HG02623 (cell line): ENCODE data around the gene SULT2B1.
"Not testable (repeated sequence)": the region's sequence is repeated elsewhere in the genome, so short reads cannot be mapped to it uniquely, and the experiment has no call there.

Experiments used
- ATAC-seq: cut with Tn5 transposase; IDR thresholded peaks from one replicate; pipeline ENCODE4 v1.9.1; 2021; ENCODE audit warnings: moderate library complexity; ENCODE audit not compliant: unreplicated experiment

The SULT2B1 gene

DNA sequence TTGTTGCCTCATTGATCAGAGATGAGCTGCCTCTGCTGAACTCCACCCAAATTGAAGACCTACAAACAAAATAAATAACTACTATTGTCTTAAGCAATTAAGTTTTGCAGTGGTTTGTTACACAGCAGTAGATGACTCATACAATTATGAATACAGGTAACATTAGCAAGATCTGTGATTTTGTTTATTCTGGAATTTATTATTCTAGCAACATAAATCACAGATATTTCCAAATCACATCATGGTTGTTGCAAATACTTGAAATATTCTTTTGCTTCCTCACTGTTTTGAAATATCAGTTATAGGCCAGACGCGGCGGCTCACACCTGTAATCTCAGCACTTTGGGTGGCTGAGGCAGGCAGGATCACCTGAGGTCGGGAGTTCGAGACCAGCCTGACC is 27.2 kb upstream of the SULT2B1 start:
- no peak for ATAC-seq

DNA sequence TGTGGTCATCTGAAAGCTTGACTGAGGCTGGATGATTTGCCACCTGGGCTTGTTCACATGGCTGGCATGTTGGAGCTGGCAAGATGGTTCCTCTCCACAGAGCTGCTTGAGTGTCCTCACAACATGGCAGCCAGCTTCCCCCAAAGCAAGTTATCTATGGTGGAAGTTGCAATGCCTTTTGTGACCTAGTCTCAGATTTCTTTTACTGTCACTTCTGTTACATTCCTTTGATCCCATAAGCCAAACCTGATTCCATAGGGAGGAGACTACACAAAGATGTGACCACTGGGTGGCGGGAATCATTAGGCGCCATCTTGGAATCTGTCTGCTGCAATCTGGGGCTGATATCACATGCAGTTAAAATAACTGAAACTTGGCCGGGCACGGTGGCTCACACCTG is 22.8 kb upstream of the SULT2B1 start:
- no peak for ATAC-seq

DNA sequence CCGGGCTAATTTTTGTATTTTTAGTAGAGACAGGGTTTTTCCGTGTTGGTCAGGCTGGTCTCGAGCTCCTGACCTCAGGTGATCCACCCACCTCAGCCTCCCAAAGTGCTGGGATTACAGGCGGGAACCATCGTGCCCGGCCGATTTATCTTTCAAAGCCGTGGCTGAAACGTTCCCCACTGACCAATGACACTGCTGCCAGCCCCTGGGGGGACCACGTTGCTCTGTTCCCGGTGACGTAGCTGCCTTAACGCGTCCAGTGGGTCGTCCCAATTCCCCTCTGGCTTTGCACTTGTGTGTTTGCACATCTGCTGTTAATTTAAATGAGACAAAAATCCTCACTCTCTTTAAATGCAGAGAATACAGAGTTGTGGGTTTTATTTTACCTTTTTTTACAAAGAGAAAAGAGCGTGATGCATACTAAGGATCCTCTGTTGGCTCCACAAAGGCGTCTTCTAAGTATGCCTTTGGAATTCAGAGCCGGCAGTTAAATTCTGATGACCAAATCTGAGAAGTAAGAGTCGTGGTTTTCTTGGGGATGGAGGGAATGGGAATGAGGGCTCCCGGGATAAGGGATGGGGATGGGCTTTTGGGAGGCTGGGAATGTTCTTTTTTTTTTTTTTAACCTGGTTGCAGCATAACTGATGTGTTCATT is 21.8 kb upstream of the SULT2B1 start:
- no peak for ATAC-seq

DNA sequence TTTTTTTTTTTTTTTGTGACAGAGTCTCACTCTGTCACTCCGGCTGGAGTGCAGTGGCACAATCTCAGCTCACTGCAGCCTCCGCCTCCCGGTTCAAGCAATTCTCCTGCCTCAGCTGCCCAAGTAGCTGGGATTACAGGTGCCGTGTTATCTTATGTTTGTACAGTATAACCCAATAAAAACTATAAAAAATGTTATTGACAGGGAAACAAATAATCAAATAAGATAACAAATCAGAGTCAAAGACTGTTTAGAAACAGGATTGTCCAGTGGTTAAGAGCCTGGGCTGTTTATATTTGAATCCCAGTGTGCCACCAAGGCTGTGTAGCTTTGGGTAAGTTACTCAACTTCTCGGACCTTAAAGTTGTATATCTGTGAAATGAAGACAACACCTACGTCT is 21.2 kb upstream of the SULT2B1 start:
- ATAC-seq: no peak

DNA sequence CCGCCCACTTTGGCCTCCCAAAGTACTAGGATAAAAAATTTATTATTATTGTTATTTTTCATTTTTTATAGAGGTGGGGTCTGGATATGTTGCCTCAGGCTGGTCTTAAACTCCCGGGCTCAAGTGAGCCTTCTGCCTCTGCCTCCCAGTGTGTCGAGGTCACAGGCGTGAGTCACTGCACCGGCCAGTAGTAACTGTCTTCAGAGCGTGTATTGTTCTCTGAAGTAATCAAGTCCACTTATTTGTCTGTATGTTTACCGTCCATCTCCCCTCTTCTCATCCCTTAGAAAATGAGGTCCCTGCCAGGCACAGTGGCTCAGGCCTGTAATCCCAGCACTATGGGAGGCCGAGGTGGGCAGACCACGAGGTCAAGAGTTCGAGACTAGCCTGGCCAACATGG is 18.2 kb upstream of the SULT2B1 start:
- ATAC-seq: no peak

DNA sequence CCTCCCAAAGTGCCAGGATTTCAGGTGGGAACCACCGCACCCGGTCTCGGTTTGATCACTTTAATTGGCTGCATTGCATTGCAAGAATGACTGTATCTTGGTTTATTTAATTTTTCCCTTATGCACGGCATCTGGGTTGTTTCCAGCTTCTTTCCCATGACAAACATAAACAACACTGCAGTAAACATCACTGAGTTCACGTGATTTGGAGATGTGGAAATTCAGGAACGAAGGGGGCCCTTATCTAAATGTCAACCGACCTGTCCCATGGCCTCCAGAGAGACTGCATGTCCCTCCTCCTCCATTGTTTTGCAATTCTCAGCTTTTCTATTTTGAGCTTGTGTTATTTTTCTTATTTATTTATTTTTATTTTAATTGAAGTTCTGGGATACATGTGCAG is 14.4 kb upstream of the SULT2B1 start:
- no peak for ATAC-seq

DNA sequence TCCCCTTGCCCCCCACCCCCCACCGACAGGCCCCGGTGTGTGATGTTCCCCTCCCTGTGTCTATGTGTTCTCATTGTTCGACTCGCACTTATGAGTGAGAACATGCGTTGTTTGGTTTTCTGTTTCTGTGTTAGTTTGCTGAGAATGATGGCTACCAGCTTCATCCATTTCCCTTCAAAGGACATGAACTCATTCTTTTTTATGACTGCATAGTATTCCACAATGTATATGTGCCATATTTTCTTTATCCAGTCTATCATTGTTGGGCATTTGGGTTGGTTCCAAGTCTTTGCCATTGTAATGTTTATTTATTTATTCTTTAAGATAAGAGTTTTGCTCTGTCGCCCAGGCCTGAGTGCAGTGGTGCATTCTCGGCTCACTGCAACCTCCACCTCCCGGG is 13.9 kb upstream of the SULT2B1 start:
- ATAC-seq: not testable (repeated sequence)

DNA sequence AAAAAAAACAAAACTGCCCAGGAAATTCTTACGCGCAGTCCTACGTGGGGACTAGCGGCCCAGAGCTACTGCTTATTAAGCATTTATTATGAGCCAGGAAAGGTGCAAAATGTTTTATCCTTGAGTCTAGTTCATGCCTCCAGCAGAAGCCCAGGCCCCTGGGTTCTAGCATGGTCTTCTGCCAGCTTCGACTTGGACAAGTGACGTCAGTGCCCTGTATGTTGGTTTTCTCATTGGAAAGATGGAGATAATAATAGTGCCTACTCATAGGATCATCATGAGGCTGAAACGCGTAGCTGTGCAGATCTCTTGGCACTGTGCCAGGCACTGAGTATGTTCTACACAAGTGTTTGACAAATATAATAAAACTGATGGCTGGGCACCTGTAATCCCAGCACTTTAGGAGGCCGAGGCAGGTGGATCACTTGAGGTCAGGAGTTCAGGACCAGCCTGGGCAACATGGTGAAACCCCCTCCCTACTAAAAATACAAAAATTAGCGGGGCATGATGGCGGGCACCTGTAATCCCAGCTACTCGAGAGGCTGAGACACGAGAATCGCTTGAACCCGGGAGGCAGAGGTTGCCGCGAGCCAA is 12.4 kb upstream of the SULT2B1 start:
- no peak for ATAC-seq

DNA sequence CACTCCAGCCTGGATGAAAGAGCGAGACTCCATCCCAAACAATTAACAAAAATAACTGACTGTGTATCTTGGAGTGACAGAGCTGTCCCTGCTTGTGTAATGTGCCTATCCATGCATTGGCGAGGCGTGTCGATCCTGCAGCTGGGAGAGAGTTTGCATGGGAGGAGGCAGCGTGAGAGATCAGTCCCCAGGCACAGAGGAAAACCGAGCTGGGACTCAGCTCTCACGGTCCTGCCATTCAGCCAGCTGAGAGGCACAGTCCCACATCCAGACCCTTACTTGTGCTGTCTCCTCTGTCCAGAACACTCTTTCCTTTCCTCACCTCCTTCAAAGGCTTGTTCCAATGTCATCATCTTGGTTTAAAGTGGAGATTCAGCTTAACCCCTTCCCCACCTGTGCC is 11.9 kb upstream of the SULT2B1 start:
- no peak for ATAC-seq

DNA sequence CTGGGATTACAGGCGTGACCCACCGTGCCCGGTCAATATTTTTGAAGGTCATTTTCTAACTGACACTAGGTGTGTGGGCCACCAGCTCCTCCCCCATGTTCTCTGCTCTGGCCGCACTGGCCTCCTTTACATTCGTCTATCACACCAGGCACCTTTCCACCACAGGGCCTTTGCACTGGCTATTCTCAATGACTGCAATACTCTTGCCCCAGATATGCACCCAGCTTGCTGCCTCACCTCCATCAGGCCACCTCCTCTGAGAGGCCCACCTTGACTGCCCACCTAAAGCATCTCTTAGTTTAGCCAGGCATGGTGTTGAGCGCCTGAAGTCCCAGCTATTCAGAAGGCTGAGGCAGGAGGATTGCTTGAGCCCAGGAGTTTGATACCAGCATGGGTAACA is 10.2 kb upstream of the SULT2B1 start:
- no peak for ATAC-seq

DNA sequence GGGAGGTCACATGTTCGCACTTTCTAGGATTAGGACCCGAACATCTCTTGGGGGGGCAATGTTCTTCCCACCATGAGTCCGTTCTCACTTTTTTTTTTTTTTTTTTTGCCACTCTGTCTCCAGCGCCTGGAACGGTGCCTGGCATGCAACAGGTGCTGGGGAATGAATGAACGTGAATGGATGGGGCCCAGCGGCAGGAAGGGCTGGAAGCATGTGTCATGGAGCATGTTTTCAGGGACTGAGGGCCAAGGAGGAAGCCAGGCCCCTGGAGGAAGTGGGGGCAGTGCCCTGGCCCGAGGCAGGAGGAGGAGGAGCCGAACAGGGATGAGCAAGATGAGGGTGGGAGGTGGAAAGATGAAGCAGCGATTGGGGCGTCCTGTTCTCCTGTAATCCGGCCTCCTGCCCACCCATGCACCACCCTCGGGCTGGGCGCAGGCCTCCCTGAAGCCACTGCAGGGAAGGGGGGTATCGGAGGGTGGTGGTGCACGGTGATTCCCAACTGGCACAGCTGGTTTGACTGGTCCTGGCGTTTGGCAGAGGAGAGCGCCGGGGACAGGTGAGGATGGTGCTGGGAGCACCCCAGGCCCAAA is 8.8 kb upstream of the SULT2B1 start:
- no peak for ATAC-seq

DNA sequence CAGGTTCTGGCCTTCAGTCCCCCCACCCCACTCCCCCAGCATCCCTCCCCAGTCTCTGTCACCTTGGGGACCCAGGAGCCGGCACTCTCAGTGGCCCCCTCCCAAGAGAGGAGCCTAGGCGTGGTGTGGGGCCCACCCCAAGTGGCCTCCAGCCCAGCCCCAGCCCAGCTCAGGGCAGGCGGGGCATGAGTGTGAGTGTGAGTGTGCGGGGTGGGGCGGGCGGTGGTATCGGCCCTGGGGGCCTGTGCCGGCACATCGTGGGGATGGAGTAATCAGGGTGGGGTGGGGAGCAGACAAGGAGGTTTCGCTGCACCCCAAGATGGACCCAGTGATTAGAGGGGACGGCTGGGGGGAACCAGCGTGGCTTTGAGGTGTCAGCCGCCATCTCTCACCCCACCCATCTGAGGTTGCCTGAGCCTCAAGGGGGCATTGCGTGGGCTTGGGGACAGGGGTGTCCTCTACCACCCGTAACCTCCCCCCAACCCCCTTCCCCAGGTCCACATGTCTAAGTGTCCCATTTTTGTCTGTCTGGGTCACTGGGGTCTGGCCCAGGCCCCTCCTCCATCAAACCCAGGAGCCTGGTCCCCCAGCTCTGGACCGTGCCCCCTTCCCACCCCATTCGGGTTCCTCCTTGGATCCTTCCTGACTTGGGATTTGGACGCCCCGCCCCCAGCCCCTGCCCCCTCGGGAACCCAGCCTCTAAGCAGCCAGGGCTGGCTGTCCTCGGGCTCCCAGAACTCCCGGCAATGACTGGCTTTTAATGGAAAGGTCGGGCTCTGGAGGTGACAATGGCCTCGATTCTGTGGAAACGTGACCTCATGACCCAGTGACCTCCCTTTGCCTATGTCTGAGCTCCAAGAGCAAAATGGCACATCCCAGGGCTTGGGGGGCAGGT is 6.9 kb upstream of the SULT2B1 start:
- ATAC-seq: no peak

DNA sequence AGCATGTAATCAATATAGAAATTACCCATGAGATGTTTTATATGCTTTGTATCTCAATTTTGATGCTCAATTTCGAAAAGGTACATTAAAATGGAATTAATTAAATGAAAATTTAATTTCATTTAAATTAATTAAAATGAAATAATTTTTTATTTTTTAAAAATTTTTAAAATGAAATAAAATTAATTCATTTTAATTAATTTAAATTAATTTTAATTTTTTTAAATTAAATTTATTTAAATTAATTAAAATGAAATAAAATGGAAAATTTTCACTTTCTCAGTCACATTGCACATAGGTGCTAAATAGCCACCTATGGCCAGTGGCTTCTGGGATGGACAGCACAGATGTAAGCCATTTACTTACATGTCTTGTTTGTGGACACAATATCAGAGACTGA is 4.2 kb upstream of the SULT2B1 start:
- no peak for ATAC-seq

DNA sequence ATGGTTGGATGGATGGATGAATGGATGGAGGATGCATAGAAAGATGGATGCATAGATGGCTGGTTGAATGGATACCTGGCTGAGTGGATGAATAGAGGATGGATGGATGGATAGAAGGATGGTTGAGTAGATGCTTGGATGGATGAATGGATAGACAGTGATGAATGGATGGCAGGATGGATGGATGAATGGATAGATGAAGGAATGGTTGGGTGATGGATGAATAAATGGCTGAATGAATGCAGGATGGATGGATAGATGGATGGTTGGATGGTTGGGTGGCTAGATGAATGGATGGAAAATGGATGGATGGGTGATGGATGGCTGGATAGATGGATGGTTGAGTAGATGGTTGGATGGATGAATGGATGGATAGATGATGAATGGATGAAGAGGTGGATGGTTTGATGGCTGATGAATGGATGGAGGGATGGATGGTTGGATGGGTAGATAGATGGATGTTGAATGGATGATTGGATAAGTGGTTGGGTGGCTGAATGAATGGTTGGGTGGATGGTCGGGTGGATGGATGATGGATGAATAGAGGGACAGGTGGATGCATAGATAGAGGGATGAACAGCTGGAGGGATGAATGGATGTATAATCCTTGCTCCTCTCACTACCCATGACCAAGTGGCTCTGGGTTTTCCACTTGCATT is 3.6 kb upstream of the SULT2B1 start:
- no peak for ATAC-seq

DNA sequence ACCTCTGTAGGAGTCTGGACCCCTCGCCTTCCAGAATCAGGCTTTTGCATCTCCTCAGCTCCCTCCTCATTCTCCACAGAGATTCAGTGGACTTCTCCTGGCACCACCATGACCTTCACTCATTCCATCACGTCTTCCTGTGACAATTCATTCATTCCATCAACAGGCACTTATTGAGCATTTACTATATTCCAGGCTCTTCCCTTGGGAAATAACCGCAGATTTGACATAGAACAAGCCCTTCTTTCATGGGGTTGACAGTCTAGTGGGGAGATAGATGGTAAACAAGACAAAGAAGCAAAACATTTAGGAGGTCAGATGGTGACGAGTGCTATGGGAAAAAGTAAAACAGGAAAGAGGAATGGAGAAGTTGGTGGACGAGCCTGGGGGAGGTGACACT is 2.6 kb upstream of the SULT2B1 start:
- ATAC-seq: no peak

DNA sequence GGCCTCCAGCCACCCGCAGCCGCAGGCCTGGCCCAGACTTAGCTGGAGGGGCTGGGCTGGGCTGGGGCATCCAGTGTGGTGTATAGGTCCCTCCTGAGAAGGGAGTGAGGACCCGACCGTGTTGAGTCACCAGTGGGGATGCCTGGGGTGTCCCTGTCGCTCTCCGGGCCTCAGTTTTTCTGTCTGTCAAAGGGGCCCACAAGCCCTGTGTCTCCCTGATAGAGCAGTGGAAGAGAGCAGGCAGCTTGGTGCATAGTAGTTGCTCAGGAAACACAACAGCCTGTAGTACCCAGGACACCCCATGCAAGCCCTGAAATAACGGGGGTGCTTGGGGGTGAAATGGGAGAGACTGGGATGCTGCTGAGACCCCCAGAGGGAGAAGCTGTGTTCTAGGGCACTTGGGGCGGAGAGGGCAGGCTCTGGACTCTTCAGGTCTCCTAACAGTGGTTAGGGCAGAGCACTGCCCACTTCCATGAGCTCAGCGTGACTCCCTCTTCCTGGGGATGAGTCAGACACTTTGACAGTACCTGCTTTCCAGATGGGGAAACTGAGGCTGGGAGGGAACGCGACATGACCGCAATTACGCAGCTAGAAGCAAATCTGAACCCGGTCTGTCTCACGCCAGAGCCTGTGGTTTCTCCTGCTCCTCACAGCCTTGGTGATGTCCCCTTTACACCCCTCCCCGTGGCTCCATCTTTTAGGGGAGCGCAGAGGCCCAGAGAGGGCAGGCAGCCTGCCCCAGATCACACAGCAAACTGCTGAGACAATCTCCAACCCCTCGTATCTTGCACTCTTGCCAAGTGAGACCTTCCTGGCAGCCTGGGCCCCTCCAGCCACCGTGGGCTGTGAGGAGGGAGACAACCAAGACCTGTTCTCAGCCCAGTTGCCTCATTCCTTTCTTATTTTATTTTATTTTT is 692 bp downstream of the SULT2B1 start:
- ATAC-seq: no peak

DNA sequence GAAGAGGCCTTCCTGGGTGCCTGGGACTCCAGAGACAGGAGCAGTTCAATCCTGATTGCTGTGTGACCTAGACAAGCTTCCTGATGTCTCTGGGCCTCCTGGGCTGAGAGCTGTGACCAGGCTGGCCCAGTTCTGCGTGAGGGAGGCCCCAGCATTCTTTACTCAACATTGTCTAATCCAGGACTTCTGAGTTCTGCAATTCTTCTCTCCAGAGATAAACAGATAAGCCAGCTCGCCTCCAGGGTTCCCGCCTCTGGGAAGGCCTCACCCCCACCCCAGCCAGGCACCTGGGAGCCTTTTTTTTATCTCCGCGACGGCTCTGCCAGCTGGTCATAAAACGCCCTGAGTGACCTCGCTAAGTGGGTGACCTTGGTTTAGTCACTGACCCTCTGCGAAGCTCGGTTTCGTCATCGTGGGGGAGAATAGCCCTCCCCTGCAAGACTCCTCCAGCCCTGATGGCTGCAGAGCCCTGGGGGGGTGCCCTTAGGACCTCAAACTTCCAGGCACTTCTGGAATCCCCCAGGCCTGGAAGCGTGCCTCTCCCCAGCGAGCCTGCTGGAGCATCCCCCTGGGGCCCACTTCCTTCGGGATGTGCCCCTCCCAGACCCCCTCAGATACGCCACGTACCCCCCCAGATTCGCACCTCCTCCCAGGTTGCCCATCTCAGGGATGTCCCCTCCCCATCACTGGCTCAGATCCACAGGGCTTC is 1.9 kb downstream of the SULT2B1 start:
- no peak for ATAC-seq

DNA sequence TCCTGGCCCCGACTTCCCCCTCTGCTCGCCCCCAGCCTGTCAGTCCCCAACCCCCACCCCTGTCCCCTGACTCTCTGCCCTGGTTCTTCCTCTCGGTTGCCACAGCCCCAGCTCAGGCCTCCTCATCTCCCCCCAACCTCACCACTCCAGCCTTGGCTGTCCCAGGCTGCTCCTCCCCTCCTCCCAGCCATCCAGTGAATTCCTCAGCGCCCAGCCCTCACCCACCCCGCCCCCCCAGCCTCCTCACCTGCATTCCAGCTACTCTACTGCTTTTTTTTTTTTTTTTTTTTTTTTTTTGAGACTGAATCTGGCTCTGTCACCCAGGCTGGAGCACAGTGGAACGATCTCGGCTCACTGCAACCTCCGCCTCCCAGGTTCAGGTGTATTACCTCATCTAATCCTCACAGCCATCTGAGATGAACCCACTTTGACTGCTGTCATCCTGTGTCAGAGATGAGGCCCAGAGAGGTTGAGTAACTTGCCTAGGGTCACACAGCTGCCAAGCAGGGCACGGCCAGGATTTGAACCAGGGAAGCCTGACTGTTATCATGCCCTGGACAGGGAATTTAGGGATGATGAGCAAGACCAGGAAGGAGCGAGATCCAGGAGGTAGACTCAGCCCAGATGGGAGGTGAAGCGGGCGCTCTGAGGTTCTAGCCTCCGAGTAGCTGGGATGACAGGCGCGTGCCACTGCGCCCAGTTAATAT is 2.6 kb downstream of the SULT2B1 start:
- no peak for ATAC-seq

DNA sequence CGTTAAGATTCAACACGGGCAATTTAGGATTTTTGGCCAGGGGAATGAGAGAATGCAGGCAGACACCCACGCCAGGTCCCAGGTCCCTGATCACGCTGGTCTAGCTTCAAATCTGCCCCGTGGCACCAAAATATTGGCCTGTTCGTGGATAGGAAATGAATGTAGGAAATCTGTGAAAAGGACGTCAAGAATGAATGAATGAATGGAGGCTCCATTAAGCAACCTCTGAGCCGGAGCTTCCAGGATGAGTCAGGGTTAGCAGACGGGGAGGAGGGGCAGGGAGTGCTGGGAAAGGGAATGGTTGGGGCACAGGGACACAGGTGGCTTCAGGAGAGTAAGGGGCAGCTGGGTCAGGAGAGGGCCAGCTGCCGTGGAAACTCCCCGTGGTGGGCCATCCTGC is 4.2 kb downstream of the SULT2B1 start:
- ATAC-seq: no peak
